SK-N-SH treated with all-trans-retinoic acid at 6 μM for 48 hours (cell line): ENCODE measurements around the gene CFAP300.
A peak's percentile ranks its signal among the peaks of the same experiment; 100 is the strongest.

Experiments
- ATAC-seq: fragments of 200-7000 bp; cut with Tn5 transposase; 3 replicates; pipeline ENCODE4 v1.9.1; 2020; ENCODE audit warnings: mild to moderate bottlenecking, moderate library complexity
- ARNTL ChIP-seq: fragments of 450-650 bp; formaldehyde crosslinking; IDR thresholded peaks from 2 replicates; pipeline ENCODE4 v1.5.0; 2020; ENCODE audit warnings: low read depth, mild to moderate bottlenecking, moderate library complexity, borderline replicate concordance
- BACH2 ChIP-seq: fragments of 250-450 bp; sonication (Bioruptor Pico); IDR thresholded peaks from 2 replicates; pipeline ENCODE4 v1.9.0; 2021; ENCODE audit warnings: mild to moderate bottlenecking, borderline replicate concordance
- CREB5 ChIP-seq: fragments of 250-450 bp; sonication (Bioruptor Pico); IDR thresholded peaks from 2 replicates; pipeline ENCODE4 v1.5.1; 2020; ENCODE audit warnings: low read depth, mild to moderate bottlenecking, moderate library complexity
- CSDC2 ChIP-seq: fragments of 250-450 bp; sonication (Bioruptor Pico); IDR thresholded peaks from 2 replicates; pipeline ENCODE4 v1.5.0; 2020; ENCODE audit warnings: mild to moderate bottlenecking, moderate library complexity
- ESRRG ChIP-seq: fragments of 250-450 bp; sonication (Bioruptor Pico); IDR thresholded peaks from 2 replicates; pipeline ENCODE4 v1.6.1; 2021; ENCODE audit warnings: mild to moderate bottlenecking
- ISL1 ChIP-seq: fragments of 250-450 bp; sonication (Bioruptor Pico); IDR thresholded peaks from 2 replicates; pipeline ENCODE4 v2.1.2; 2022; ENCODE audit warnings: mild to moderate bottlenecking, moderate library complexity
- POU6F1 ChIP-seq: fragments of 250-450 bp; sonication (Bioruptor Pico); IDR thresholded peaks from 2 replicates; pipeline ENCODE4 v1.8.0; 2021; ENCODE audit warnings: low read depth, mild to moderate bottlenecking, moderate library complexity, borderline replicate concordance
- PPARA ChIP-seq: fragments of 250-450 bp; sonication (Bioruptor Pico); IDR thresholded peaks from 2 replicates; pipeline ENCODE4 v1.5.0; 2020; ENCODE audit warnings: mild to moderate bottlenecking, borderline replicate concordance
- RARB ChIP-seq: fragments of 250-450 bp; sonication (Bioruptor Pico); IDR thresholded peaks from 2 replicates; pipeline ENCODE4 v1.8.0; 2021; ENCODE audit warnings: mild to moderate bottlenecking, moderate library complexity
- SNAI2 ChIP-seq: fragments of 250-450 bp; sonication (Bioruptor Pico); IDR thresholded peaks from 2 replicates; pipeline ENCODE4 v1.5.0; 2020; ENCODE audit warnings: mild to moderate bottlenecking, moderate library complexity
- TSHZ2 ChIP-seq: fragments of 250-450 bp; sonication (Bioruptor Pico); IDR thresholded peaks from 2 replicates; pipeline ENCODE4 v1.5.0; 2020; ENCODE audit warnings: mild to moderate bottlenecking, moderate library complexity
- ZC3H10 ChIP-seq: fragments of 250-450 bp; sonication (Bioruptor Pico); IDR thresholded peaks from 2 replicates; pipeline ENCODE4 v1.5.1; 2021; ENCODE audit warnings: mild to moderate bottlenecking, moderate library complexity
- ZFP3 ChIP-seq: fragments of 250-450 bp; sonication (Bioruptor Pico); IDR thresholded peaks from 2 replicates; pipeline ENCODE4 v1.5.0; 2020; ENCODE audit warnings: mild to moderate bottlenecking, moderate library complexity
- ZFP30 ChIP-seq: fragments of 450-650 bp; formaldehyde crosslinking; IDR thresholded peaks from 2 replicates; pipeline ENCODE4 v1.5.0; 2022; ENCODE audit warnings: mild to moderate bottlenecking, moderate library complexity
- ZNF565 ChIP-seq: fragments of 450-650 bp; formaldehyde crosslinking; conservative IDR thresholded peaks from 2 replicates; pipeline ENCODE4 v1.5.0; 2020; ENCODE audit warnings: low read depth, mild to moderate bottlenecking, moderate library complexity
- ZNF8 ChIP-seq: fragments of 450-650 bp; formaldehyde crosslinking; IDR thresholded peaks from 2 replicates; pipeline ENCODE4 v1.5.0; 2020; ENCODE audit warnings: mild to moderate bottlenecking, moderate library complexity
- TF ChIP-seq, protein P1 (sequence below): fragments of 250-450 bp; sonication (Bioruptor Pico); IDR thresholded peaks from 2 replicates; pipeline ENCODE4 v1.8.0; 2020; ENCODE audit warnings: mild to moderate bottlenecking, moderate library complexity, borderline replicate concordance

The CFAP300 gene

GRCh38 chr11:102047305-102047924 lies at the start of gene CFAP300:
TSS of gene CFAP300 (plus strand) at chr11:102047437. CDS start at chr11:102047471, 34 bp downstream.
- TF ChIP-seq ZNF565 (CRISPR knock-in tag): no peak
- TF ChIP-seq ARNTL (CRISPR knock-in tag): no peak
- no peak for TF ChIP-seq ZFP3 (CRISPR knock-in tag)
- peak; percentile 87 for ATAC-seq

- TF ChIP-seq, protein P1, sequence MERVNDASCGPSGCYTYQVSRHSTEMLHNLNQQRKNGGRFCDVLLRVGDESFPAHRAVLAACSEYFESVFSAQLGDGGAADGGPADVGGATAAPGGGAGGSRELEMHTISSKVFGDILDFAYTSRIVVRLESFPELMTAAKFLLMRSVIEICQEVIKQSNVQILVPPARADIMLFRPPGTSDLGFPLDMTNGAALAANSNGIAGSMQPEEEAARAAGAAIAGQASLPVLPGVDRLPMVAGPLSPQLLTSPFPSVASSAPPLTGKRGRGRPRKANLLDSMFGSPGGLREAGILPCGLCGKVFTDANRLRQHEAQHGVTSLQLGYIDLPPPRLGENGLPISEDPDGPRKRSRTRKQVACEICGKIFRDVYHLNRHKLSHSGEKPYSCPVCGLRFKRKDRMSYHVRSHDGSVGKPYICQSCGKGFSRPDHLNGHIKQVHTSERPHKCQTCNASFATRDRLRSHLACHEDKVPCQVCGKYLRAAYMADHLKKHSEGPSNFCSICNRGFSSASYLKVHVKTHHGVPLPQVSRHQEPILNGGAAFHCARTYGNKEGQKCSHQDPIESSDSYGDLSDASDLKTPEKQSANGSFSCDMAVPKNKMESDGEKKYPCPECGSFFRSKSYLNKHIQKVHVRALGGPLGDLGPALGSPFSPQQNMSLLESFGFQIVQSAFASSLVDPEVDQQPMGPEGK (CRISPR knock-in tag): no peak
- TF ChIP-seq SNAI2 (CRISPR knock-in tag): no peak
- no peak for TF ChIP-seq ZFP30 (CRISPR knock-in tag)
- TF ChIP-seq ZFP3 (CRISPR knock-in tag): no peak
- TF ChIP-seq RARB: no peak
- TF ChIP-seq ESRRG (CRISPR knock-in tag): no peak
- TF ChIP-seq PPARA (CRISPR knock-in tag): no peak
- no peak for TF ChIP-seq ISL1
- TF ChIP-seq ZC3H10 (CRISPR knock-in tag): no peak
- TF ChIP-seq BACH2: no peak
- no peak for TF ChIP-seq CSDC2
- no peak for TF ChIP-seq CREB5 (CRISPR knock-in tag)
- TF ChIP-seq, all 23 proteins: peak for 0
- no peak for ATAC-seq
Observed at GRCh38 chr11:102001657-102002338, 45.4 kb upstream of the CFAP300 start.

GRCh38 chr11:102004220-102004619 lies 43.0 kb upstream of the CFAP300 start:
- ATAC-seq: no peak
- TF ChIP-seq CREB5 (CRISPR knock-in tag) (no peak), ZNF8 (no peak)
- TF ChIP-seq, all 23 proteins: peak for 0

DNA sequence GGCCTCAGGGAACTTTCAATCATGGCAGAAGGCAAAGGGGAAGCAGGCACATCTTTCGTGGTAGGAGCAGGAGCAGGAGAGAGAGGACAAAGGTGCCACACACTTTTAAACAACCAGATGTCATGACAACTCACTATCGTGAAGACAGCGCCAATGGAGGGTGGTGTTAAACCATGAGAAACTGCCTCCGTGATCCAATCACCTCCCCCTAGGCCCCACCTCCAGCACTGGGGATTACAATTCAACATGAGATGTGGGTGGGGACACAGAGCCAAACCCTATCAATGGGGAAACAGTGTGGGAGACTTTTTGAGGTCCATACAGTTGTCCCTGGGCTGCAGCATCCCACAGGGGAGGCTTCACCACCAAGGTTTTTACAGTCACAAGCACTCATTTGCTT lies 41.9 kb upstream of the CFAP300 start:
- ATAC-seq: no peak
- TF ChIP-seq CSDC2: no peak
- TF ChIP-seq TSHZ2 (CRISPR knock-in tag): no peak
- TF ChIP-seq POU6F1 (CRISPR knock-in tag): no peak
- TF ChIP-seq ZC3H10 (CRISPR knock-in tag): no peak
- TF ChIP-seq PPARA (CRISPR knock-in tag): no peak
- TF ChIP-seq ZFP3 (CRISPR knock-in tag): no peak
- no peak for TF ChIP-seq ESRRG (CRISPR knock-in tag)
